D341Med (cell line): Measurements from ENCODE around the gene BMAL1.
"Not testable (repeated sequence)": the region's sequence is repeated elsewhere in the genome, so short reads cannot be mapped to it uniquely, and the experiment has no call there.

Experiments
- DNase-seq: peaks from one replicate; pipeline ENCODE4 v3.0.0; 2012; ENCODE audit warnings: low spot score

BMAL1 gene

GRCh38 chr11:13382751-13383150, 105.2 kb downstream of the BMAL1 start:
- no peak for DNase-seq

GRCh38 chr11:13384908-13385640, 107.5 kb downstream of the BMAL1 start:
- peak; percentile 56 for DNase-seq

GRCh38 chr11:13386567-13386966, 109.0 kb downstream of the BMAL1 start:
- DNase-seq: no peak

GRCh38 chr11:13388741-13389140, 111.2 kb downstream of the BMAL1 start:
- DNase-seq: no peak

GRCh38 chr11:13391217-13391616, 113.6 kb downstream of the BMAL1 start:
- DNase-seq: no peak

- not testable (repeated sequence) for DNase-seq
Observed at GRCh38 chr11:13398335-13398734, 120.7 kb downstream of the BMAL1 start.

GRCh38 chr11:13405220-13405619, 127.6 kb downstream of the BMAL1 start:
- DNase-seq: no peak

GRCh38 chr11:13415201-13415600, 137.6 kb downstream of the BMAL1 start:
- DNase-seq: no peak

- DNase-seq: no peak
Observed at GRCh38 chr11:13421561-13421960, 144.0 kb downstream of the BMAL1 start.

- DNase-seq: no peak
Observed at GRCh38 chr11:13423372-13423771, 145.8 kb downstream of the BMAL1 start.

GRCh38 chr11:13427440-13427839, 149.8 kb downstream of the BMAL1 start:
- no peak for DNase-seq

- no peak for DNase-seq
Observed at GRCh38 chr11:13429288-13429687, 151.7 kb downstream of the BMAL1 start.

GRCh38 chr11:13429836-13430235, 152.2 kb downstream of the BMAL1 start:
- no peak for DNase-seq

GRCh38 chr11:13433437-13433836, 155.8 kb downstream of the BMAL1 start:
- DNase-seq: no peak

- no peak for DNase-seq
Observed at GRCh38 chr11:13434247-13435205, 156.9 kb downstream of the BMAL1 start.

- DNase-seq: not testable (repeated sequence)
Observed at GRCh38 chr11:13436836-13437235, 159.2 kb downstream of the BMAL1 start.
